ENCODE data around the gene PRDM2. TPM values are rescaled to one million over a fixed set of nuclear protein-coding genes. Genes with fewer than 3 reads are reported as not detected.

The PRDM2 gene
- polyA plus RNA-seq, 3 donors = 4.1 to 22.5 (median 7.6) TPM

DNA sequence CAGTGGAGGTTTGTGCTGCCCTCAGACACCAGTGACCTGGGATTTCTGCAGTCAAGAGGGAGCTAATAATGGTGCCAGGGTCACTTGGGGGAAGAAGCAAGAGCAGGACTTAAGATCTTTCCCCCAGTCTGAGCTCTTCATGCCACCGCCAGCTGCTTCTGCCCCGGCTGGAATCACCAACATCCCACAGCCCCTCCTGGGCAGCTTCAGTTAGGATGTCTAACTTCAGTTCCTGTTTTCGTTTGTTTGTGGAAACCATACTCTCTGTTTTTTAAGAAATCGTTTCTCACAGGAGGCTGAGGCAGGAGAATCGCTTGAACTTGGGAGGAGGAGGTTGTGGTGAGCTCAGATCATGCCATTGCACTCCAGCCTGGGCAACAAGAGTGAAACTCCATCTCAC is 25.6 kb upstream of the PRDM2 start:
- peaks cover 0 to 5% (median 2%) of the 10 kb centered on the region in 7 donors for H3K9me3 Mint-ChIP-seq
- H3K36me3 ChIP-seq (replicated peaks in 1 of 2; ENCODE audit: control insufficient read depth in 1 of 2, insufficient read depth in 2 of 2, low read length in 2 of 2) = no peaks in the 10 kb centered on the region
- H3K9me3 ChIP-seq (replicated peaks in 1 of 2; ENCODE audit: control insufficient read depth in 1 of 2, insufficient read depth in 1 of 2, low read length in 2 of 2) = no peaks in the 10 kb centered on the region
- H3K27ac ChIP-seq (ENCODE audit: low read depth in 1 of 2, low read length in 2 of 2) = no peak overlapping the region
- no peaks in the 10 kb centered on the region for H3K27me3 ChIP-seq (ENCODE audit: control insufficient read depth in 2 of 2, insufficient read depth in 2 of 2, low read length in 2 of 2)
- no peaks in the 10 kb centered on the region for H3K36me3 Mint-ChIP-seq
- TF ChIP-seq, protein P1, sequence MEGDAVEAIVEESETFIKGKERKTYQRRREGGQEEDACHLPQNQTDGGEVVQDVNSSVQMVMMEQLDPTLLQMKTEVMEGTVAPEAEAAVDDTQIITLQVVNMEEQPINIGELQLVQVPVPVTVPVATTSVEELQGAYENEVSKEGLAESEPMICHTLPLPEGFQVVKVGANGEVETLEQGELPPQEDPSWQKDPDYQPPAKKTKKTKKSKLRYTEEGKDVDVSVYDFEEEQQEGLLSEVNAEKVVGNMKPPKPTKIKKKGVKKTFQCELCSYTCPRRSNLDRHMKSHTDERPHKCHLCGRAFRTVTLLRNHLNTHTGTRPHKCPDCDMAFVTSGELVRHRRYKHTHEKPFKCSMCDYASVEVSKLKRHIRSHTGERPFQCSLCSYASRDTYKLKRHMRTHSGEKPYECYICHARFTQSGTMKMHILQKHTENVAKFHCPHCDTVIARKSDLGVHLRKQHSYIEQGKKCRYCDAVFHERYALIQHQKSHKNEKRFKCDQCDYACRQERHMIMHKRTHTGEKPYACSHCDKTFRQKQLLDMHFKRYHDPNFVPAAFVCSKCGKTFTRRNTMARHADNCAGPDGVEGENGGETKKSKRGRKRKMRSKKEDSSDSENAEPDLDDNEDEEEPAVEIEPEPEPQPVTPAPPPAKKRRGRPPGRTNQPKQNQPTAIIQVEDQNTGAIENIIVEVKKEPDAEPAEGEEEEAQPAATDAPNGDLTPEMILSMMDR (IDR thresholded peaks at IDR 0.05) = no peak
- peaks cover 0 to 4% of the 10 kb centered on the region in 2 donors for H3K4me1 ChIP-seq (ENCODE audit: control insufficient read depth in 1 of 2, insufficient read depth in 2 of 2, low read length in 2 of 2)
- no peak overlapping the region for H3K4me3 ChIP-seq (replicated peaks in 1 of 3; ENCODE audit: low read depth in 2 of 3, low read length in 3 of 3)
- H3K27me3 Mint-ChIP-seq (ENCODE audit: low read depth in 3 of 3) = no peaks in the 10 kb centered on the region
- no peaks in the 10 kb centered on the region for H4K20me1 ChIP-seq (ENCODE audit: insufficient read depth, low read length)
- no CpG with 5 or more reads among the region's 5 CpGs for WGBS (ENCODE audit: insufficient coverage)
- intact Hi-C loops (cut with micrococcal nuclease) = no loop called here
- no peak overlapping the region for H3K9ac ChIP-seq (ENCODE audit: insufficient read depth, low read length, poor library complexity, severe bottlenecking)
- peak in 1 of 3 donors; percentile 18 for DNase-seq
- H3K27ac Mint-ChIP-seq = peak overlapping the region in 1 of 7 donors; percentile 35
- no peaks in the 10 kb centered on the region for H3K79me2 ChIP-seq (ENCODE audit: insufficient read depth, low read length)
- no peak overlapping the region for H3K4me2 ChIP-seq (replicated peaks; ENCODE audit: extremely low read depth, low read length, poor library complexity, severe bottlenecking)
- peaks cover 7% of the 10 kb centered on the region for H3K4me1 Mint-ChIP-seq
- peak overlapping the region; percentile 15 for H2AFZ ChIP-seq (ENCODE audit: insufficient read depth, low read depth, low read length, poor library complexity, severe bottlenecking)
- peak overlapping the region in 1 of 2 donors; percentile 13 for H3K4me3 Mint-ChIP-seq

DNA sequence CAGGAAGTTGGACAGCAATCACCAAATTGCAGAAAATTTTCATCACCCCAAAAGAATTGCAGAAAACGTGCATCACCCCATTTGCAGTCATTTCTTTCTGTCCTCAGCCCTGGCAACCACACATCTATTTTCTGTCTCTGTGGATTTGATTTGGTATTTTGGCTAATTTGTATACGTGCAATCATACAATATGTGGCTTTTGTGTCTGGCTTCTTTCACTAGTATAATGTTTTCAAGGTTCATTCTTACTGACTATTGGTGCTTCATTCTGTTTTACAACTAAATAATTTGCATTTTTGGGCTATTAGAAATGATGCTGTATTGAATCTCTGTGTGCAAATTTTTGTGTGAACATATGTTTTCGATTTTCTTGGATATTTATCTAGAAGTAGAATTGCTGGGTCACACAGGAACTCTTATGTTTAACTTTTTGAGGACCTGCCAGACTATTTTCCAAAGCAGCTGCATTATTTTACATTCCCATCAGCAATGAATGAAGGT is 24.8 kb upstream of the PRDM2 start:
- no CpG with 5 or more reads among the region's 3 CpGs for WGBS (ENCODE audit: insufficient coverage)
- Mint-ChIP-seq H3K27ac (no peak overlapping the region), H3K36me3 (no peaks in the 10 kb centered on the region), H3K9me3 (peaks cover 0 to 6% (median 2%) of the 10 kb centered on the region in 7 donors), H3K4me3 (no peak overlapping the region), H3K27me3 (ENCODE audit: low read depth in 3 of 3) (peaks cover 0 to 2% (median 0%) of the 10 kb centered on the region in 3 donors), H3K4me1 (peaks cover 7% of the 10 kb centered on the region)
- H3K27ac ChIP-seq (ENCODE audit: low read depth in 1 of 2, low read length in 2 of 2) = no peak overlapping the region
- no peaks in the 10 kb centered on the region for H4K20me1 ChIP-seq (ENCODE audit: insufficient read depth, low read length)
- intact Hi-C loops (cut with micrococcal nuclease) = no loop called here
- no peaks in the 10 kb centered on the region for H3K27me3 ChIP-seq (ENCODE audit: control insufficient read depth in 2 of 2, insufficient read depth in 2 of 2, low read length in 2 of 2)
- H3K9me3 ChIP-seq (replicated peaks in 1 of 2; ENCODE audit: control insufficient read depth in 1 of 2, insufficient read depth in 1 of 2, low read length in 2 of 2) = no peaks in the 10 kb centered on the region
- H3K4me1 ChIP-seq (ENCODE audit: control insufficient read depth in 1 of 2, insufficient read depth in 2 of 2, low read length in 2 of 2) = peaks cover 0 to 4% of the 10 kb centered on the region in 2 donors
- no peak overlapping the region for H2AFZ ChIP-seq (ENCODE audit: insufficient read depth, low read depth, low read length, poor library complexity, severe bottlenecking)
- TF ChIP-seq, protein P1 (IDR thresholded peaks at IDR 0.05) = no peak
- no peak overlapping the region for H3K4me2 ChIP-seq (replicated peaks; ENCODE audit: extremely low read depth, low read length, poor library complexity, severe bottlenecking)
- H3K9ac ChIP-seq (ENCODE audit: insufficient read depth, low read length, poor library complexity, severe bottlenecking) = no peak overlapping the region
- DNase-seq = no peak
- H3K4me3 ChIP-seq (replicated peaks in 1 of 3; ENCODE audit: low read depth in 2 of 3, low read length in 3 of 3) = no peak overlapping the region
- H3K36me3 ChIP-seq (replicated peaks in 1 of 2; ENCODE audit: control insufficient read depth in 1 of 2, insufficient read depth in 2 of 2, low read length in 2 of 2) = no peaks in the 10 kb centered on the region
- no peaks in the 10 kb centered on the region for H3K79me2 ChIP-seq (ENCODE audit: insufficient read depth, low read length)

Data from CD14-positive monocyte (primary cell).